Fibroblast of pulmonary artery (primary cell): ENCODE results near the gene RNF6.

Experiments
- DNase-seq: peaks from one replicate; pipeline ENCODE4 v3.0.0-alpha.2; 2010; ENCODE audit warnings: low read depth
- H3K4me3 ChIP-seq: replicated peaks from 2 replicates; pipeline ENCODE4 v1.5.1; 2011; ENCODE audit warnings: low read depth, mild to moderate bottlenecking, control low read depth, low read length, moderate library complexity
- TF ChIP-seq, protein P1 (sequence below): IDR thresholded peaks from 2 replicates; pipeline ENCODE4 v1.5.1; 2011; ENCODE audit warnings: mild to moderate bottlenecking, control low read depth, low read length, inconsistent platforms; ENCODE audit errors: missing control alignments

Gene RNF6

DNA sequence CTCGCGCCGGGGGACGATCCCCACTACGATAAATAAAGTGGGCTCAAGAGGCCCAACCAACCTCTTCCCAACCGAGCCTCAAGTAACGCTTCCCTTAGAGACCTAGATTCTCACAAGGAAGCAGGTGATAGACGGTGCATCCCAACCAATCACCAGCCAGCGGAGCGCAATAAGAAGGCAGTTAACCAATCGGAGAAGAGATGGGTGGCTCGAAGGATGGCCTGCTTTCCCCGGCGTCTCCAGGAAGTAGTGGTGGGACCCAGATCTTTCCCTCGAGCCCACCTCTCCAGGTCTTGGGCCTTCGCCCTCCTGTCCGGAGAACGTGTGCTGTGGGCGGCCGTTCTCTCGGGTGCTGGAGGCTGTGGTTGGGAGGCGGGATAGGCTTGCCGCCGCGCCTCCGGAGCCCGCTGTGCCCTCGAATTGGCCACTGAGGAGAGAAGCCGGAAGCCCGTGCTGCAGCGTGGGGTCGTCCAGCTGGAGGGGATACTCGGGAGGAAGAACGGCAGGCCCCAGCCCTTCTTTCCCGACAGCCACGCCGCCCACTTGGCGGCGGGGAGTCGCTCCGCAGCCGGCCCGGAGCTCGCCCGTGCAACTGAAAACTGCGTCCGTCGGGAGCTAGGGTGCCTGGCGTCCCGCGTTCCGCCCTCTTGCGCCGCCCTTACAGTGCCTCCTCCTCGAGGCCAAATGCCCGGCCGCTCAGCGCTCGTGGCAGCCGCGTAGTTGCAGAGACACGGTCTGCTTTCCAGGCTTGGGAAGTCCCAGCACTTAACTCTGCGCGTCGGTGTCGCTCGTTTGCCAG is at the start of gene RNF6:
Gene RNF6 (minus strand): TSS at position 594 of the 799 bp plus-strand sequence. CDS start 2,665 bp downstream, outside the sequence.
- peak within 1 kb of the TSS; percentile 89 for H3K4me3 ChIP-seq
- TF ChIP-seq, protein P1, sequence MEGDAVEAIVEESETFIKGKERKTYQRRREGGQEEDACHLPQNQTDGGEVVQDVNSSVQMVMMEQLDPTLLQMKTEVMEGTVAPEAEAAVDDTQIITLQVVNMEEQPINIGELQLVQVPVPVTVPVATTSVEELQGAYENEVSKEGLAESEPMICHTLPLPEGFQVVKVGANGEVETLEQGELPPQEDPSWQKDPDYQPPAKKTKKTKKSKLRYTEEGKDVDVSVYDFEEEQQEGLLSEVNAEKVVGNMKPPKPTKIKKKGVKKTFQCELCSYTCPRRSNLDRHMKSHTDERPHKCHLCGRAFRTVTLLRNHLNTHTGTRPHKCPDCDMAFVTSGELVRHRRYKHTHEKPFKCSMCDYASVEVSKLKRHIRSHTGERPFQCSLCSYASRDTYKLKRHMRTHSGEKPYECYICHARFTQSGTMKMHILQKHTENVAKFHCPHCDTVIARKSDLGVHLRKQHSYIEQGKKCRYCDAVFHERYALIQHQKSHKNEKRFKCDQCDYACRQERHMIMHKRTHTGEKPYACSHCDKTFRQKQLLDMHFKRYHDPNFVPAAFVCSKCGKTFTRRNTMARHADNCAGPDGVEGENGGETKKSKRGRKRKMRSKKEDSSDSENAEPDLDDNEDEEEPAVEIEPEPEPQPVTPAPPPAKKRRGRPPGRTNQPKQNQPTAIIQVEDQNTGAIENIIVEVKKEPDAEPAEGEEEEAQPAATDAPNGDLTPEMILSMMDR: no peak
- DNase-seq: peak; percentile 99

DNA sequence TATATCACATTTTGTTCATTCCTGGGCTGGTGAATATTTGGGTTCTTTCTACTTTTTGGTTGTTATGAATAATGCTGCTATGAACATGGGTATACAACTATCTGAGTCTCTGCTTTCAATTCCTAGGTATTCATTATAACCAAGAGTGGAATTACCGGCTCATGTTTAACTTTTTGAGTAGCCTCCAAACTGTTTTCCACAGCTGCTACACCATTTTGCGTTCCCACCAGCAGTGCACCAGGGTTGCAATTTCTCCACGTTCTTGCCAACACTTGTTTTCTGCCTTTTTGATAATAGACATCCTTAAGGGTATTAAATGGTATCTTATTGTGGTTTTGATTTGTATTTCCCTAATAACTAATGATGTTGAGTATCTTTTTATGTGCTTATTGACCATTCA is 48.6 kb upstream of the RNF6 start:
- TF ChIP-seq, protein P1: no peak
- no peak for DNase-seq
- H3K4me3 ChIP-seq: no peak overlapping the region

DNA sequence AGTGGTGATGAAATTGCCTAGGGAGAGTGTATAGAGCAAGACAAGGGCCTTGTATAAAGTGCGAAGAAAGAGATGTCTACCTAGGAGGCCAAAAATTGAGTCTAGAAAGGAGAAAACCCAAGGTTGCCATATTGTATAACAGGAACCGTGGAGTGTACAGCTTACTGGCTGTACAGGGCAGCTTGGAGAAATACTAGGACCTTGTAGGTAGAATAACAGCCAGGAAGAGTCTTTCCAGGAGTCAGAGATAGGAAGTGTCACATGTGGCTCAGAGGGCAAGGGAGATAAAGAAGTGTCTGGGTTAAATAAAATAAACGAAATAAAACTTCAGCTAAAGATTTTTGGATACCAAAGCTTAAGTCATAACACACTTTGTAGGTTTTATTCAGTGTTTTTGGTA is 44.2 kb upstream of the RNF6 start:
- DNase-seq: no peak
- TF ChIP-seq, protein P1: no peak
- H3K4me3 ChIP-seq: no peak overlapping the region

DNA sequence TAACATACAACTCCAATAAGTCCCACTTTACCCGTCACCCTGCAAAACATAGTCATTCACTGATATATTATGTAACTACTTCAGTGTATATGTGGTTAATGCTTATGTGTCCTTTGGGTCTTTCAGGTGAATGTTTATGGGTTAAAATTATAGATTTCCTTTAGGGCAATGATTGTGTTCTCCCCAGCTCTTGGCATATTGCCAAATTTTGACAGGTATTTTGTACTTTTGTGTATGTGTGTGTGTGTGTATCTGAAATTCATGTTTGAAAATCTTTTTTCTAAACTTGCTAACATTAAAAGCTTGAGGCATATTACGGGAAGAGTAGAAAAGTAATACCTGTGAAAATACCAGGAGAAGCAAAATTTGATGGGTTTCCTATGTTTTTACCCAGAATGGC is 40.0 kb upstream of the RNF6 start:
- no peak for DNase-seq
- TF ChIP-seq, protein P1: no peak
- no peak overlapping the region for H3K4me3 ChIP-seq

DNA sequence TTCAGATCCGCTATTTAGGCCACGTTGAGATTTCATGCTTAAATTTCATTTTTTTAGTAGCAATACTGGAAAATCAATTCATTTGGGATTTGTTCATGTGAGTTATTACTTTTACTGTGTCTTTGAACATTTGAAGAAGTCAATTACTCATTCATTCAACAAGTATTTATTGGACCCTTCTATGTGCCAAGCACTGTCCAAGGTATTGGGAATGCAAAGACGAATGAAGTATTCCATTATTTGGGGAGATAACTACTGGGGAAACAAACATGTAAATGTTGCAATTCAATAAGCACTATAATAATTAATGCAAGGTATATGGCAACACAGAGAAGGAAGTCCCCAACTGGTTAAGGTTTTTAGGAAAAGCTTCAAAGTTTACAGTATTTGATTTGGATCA is 37.5 kb upstream of the RNF6 start:
- no peak for DNase-seq
- H3K4me3 ChIP-seq: no peak overlapping the region
- TF ChIP-seq, protein P1: no peak

DNA sequence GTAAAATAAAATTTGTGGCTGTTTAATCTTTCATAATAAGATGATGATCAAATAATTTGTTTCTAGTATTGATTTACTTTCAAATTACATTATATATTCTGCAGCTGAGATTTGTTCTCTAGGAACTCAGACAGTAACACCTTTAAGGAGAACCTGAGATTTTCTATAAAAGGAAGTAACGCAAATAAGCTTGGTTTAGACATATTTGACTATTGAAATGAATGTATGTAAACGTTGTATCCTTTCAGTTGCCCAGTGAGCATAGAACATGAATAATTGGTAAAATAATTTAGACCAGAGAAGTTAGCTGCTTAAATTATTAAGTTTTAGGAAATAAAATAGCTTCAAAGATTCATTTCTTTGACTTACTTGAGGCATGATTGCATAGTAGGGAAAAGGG is 34.9 kb upstream of the RNF6 start:
- TF ChIP-seq, protein P1: no peak
- no peak for DNase-seq
- H3K4me3 ChIP-seq: no peak overlapping the region
